HG03520 (cell line): ENCODE results near the gene ADAM30.
"Not testable (repeated sequence)": the region's sequence is repeated elsewhere in the genome, so short reads cannot be mapped to it uniquely, and the experiment has no call there.

ENCODE experiments used
- ATAC-seq: cut with Tn5 transposase; IDR thresholded peaks from one replicate; pipeline ENCODE4 v1.9.1; 2021; ENCODE audit warnings: mild to moderate bottlenecking, moderate library complexity; ENCODE audit not compliant: unreplicated experiment

Gene ADAM30

GRCh38 chr1:119879510-119880434 lies 16.5 kb downstream of the ADAM30 start:
- ATAC-seq: no peak

- ATAC-seq: no peak
These were observed 18.1 kb downstream of the ADAM30 start for GRCh38 chr1:119878171-119878570.

GRCh38 chr1:119874186-119874585 lies 22.1 kb downstream of the ADAM30 start:
- no peak for ATAC-seq

- no peak for ATAC-seq
These were observed 22.9 kb downstream of the ADAM30 start for GRCh38 chr1:119873135-119874015.

- no peak for ATAC-seq
These were observed 24.4 kb downstream of the ADAM30 start for GRCh38 chr1:119871881-119872280.

- peak; percentile 58 for ATAC-seq
These were observed 25.3 kb downstream of the ADAM30 start for GRCh38 chr1:119870917-119871596.

- ATAC-seq: no peak
These were observed 26.3 kb downstream of the ADAM30 start for GRCh38 chr1:119869995-119870394.

- no peak for ATAC-seq
These were observed 28.1 kb downstream of the ADAM30 start for GRCh38 chr1:119868176-119868575.

- ATAC-seq: no peak
These were observed 29.9 kb downstream of the ADAM30 start for GRCh38 chr1:119866451-119866850.

- ATAC-seq: no peak
These were observed 30.7 kb downstream of the ADAM30 start for GRCh38 chr1:119865627-119866026.

- no peak for ATAC-seq
These were observed 34.0 kb downstream of the ADAM30 start for GRCh38 chr1:119862276-119862675.

- no peak for ATAC-seq
These were observed 34.8 kb downstream of the ADAM30 start for GRCh38 chr1:119861547-119861946.

- no peak for ATAC-seq
These were observed 36.7 kb downstream of the ADAM30 start for GRCh38 chr1:119859647-119860046.

GRCh38 chr1:119858556-119859214 lies 37.6 kb downstream of the ADAM30 start:
- ATAC-seq: not testable (repeated sequence)

GRCh38 chr1:119858126-119858525 lies 38.2 kb downstream of the ADAM30 start:
- ATAC-seq: no peak

GRCh38 chr1:119853155-119853554 lies 43.2 kb downstream of the ADAM30 start:
- no peak for ATAC-seq

GRCh38 chr1:119844206-119844605 lies 52.1 kb downstream of the ADAM30 start:
- not testable (repeated sequence) for ATAC-seq
